Panc1 (cell line): ENCODE measurements around the gene UBLCP1.

Source experiments
- POLR2AphosphoS5 ChIP-seq: IDR thresholded peaks from 2 replicates; pipeline ENCODE4 v1.6.1; 2012; ENCODE audit warnings: mild to moderate bottlenecking, low read depth, low read length, moderate library complexity
- SIN3A ChIP-seq: IDR thresholded peaks from 2 replicates; pipeline ENCODE4 v1.6.1; 2012; ENCODE audit warnings: low read depth, mild to moderate bottlenecking, low read length, moderate library complexity, borderline replicate concordance; ENCODE audit not compliant: insufficient read depth
- TF ChIP-seq, protein P1 (sequence below): fragments of 450-650 bp; IDR thresholded peaks from 2 replicates; pipeline ENCODE4 v1.5.1; 2017; ENCODE audit warnings: mild to moderate bottlenecking
- TF ChIP-seq, protein P2 (sequence below), 2 experiments: IDR thresholded peaks; 2 replicates each; pipeline ENCODE4 v1.6.1; 2011 to 2012; ENCODE audit warnings: low read depth in 2 of 2, control low read depth in 1 of 2, low read length in 1 of 2, mild to moderate bottlenecking in 1 of 2, moderate library complexity in 1 of 2; ENCODE audit not compliant: insufficient read depth in 1 of 2

DNA sequence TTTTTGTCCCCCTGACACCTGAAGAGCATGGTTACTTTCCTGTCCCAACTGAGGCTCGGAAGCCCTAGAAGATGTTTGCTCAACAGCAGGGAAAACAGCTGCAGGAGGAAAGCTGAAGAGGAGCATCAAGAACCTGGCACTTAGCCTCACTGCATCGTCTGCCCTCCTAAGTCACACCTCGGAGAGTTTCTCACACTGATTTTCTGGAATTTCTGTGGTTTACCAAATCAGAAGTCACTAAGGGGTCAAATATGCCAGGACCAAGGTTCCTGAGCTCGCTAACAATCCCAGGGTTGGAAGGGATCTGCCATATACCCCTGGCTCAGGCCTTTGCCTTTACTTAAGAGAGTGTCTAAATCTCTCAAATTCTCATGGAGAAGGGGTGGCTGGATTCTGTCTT is 61.9 kb downstream of the UBLCP1 start:
- TF ChIP-seq, protein P1, sequence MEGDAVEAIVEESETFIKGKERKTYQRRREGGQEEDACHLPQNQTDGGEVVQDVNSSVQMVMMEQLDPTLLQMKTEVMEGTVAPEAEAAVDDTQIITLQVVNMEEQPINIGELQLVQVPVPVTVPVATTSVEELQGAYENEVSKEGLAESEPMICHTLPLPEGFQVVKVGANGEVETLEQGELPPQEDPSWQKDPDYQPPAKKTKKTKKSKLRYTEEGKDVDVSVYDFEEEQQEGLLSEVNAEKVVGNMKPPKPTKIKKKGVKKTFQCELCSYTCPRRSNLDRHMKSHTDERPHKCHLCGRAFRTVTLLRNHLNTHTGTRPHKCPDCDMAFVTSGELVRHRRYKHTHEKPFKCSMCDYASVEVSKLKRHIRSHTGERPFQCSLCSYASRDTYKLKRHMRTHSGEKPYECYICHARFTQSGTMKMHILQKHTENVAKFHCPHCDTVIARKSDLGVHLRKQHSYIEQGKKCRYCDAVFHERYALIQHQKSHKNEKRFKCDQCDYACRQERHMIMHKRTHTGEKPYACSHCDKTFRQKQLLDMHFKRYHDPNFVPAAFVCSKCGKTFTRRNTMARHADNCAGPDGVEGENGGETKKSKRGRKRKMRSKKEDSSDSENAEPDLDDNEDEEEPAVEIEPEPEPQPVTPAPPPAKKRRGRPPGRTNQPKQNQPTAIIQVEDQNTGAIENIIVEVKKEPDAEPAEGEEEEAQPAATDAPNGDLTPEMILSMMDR, result no peak
- no peak for TF ChIP-seq SIN3A
- TF ChIP-seq POLR2AphosphoS5, result no peak
- TF ChIP-seq, protein P2, sequence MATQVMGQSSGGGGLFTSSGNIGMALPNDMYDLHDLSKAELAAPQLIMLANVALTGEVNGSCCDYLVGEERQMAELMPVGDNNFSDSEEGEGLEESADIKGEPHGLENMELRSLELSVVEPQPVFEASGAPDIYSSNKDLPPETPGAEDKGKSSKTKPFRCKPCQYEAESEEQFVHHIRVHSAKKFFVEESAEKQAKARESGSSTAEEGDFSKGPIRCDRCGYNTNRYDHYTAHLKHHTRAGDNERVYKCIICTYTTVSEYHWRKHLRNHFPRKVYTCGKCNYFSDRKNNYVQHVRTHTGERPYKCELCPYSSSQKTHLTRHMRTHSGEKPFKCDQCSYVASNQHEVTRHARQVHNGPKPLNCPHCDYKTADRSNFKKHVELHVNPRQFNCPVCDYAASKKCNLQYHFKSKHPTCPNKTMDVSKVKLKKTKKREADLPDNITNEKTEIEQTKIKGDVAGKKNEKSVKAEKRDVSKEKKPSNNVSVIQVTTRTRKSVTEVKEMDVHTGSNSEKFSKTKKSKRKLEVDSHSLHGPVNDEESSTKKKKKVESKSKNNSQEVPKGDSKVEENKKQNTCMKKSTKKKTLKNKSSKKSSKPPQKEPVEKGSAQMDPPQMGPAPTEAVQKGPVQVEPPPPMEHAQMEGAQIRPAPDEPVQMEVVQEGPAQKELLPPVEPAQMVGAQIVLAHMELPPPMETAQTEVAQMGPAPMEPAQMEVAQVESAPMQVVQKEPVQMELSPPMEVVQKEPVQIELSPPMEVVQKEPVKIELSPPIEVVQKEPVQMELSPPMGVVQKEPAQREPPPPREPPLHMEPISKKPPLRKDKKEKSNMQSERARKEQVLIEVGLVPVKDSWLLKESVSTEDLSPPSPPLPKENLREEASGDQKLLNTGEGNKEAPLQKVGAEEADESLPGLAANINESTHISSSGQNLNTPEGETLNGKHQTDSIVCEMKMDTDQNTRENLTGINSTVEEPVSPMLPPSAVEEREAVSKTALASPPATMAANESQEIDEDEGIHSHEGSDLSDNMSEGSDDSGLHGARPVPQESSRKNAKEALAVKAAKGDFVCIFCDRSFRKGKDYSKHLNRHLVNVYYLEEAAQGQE (IDR thresholded peaks at IDR 0.05; ENCODE audit: insufficient read depth in 1 of 2, low read depth in 2 of 2, low read length in 1 of 2), result no peak
